HG02973 (cell line): ENCODE results near the gene BMPR2.
"Not testable (repeated sequence)": the region's sequence is repeated elsewhere in the genome, so short reads cannot be mapped to it uniquely, and the experiment has no call there.

Source experiments
- ATAC-seq: cut with Tn5 transposase; IDR thresholded peaks from one replicate; pipeline ENCODE4 v1.9.1; 2021; ENCODE audit warnings: moderate library complexity; ENCODE audit not compliant: unreplicated experiment

BMPR2 gene

GRCh38 chr2:202375609-202376408, at the start of gene BMPR2:
TSS of gene BMPR2 (plus strand) at chr2:202376327. CDS start at chr2:202377475, 1,148 bp downstream.
- ATAC-seq, result peak; percentile 52

DNA sequence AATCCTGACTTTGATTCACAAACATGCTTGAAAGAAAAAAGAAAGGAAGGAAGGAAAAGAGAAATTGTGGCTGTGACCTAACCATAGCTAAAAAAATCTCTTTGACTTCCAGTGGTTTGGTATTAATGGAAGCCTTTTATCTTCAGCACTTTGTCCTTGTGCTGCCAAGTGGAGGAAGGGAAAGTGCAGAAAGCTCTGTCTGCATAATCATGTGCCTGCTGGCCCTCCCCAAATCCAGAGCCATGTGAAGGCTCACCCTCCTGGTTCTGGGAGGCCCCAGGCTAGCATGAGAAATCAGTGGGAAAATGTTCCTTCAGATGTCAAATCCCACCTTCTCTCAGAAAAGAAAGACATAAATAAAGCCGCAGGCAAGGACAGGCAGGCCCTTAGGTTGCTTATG, 48.3 kb upstream of the BMPR2 start:
- ATAC-seq, result no peak

DNA sequence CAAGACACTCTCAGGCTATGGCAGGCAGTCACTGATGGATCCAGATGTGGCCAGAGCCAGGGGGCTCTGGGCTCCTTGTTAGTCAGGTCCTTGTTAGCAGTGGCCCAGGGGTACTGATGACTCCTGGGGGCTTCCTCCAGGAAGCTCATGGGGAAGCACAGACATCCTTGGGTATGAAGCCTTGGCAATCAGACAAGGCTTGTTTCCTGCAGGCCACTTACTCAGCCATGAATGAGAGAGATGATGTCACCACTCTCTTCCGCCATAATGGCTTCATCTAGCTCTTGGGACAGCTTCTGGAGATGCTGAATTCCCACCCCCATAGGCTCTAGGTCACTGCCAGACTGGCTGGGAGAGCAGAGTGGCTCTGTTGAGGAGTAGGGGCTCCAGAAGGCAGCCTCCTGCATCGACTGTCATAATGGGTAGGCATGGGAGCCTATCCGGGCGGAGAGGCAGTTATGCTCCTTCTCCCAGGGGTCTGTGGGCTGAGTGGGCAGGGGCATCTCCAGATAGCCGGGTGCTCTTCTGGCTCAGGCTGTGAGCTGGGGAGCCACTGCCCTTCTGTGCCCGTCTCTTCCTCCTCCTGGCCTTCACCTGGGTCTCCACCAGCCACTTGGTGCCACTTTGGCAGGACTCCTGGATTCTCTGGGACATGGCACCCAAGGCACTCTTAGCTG, 40.2 kb upstream of the BMPR2 start:
- no peak for ATAC-seq

- no peak for ATAC-seq
Observed at GRCh38 chr2:202337151-202337550, 39.0 kb upstream of the BMPR2 start.

- ATAC-seq, result no peak
Observed at GRCh38 chr2:202337706-202338346, 38.3 kb upstream of the BMPR2 start.

DNA sequence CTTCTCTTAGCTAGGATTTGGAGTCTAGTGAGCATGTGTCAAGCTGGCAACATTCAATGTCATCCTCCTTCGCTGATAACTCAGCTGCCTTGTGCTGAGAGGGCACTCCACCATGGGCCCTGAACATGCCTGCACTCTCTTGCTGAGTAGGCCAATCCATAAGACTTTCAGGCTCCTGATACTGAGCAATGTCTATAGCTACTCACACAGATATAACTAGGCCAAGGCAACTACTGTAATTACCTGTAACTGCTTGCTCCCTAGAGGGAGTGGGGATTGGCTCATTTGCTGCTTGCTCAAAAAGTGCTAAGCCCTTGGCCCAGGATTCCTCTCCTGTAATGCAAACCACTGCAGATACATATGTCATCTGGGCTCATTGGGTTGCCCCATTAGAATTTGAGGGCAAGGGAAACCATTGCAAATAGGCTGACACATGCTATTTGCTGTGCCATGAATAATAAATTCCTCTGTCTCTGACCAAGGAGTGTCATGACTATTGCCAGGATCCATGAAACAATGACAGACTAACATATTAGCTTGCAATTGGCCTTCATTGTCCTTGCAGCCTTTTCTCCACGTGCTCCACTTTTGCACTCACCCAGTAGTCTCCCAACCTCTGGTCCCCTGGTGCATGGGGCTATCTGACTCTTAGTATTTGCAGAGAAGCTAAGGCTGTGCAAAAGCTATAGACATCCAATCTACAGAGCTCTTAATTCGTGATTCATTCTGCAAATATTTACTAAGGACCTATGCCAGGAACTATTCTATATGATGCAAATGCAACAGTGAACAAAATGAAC, 36.9 kb upstream of the BMPR2 start:
- no peak for ATAC-seq

DNA sequence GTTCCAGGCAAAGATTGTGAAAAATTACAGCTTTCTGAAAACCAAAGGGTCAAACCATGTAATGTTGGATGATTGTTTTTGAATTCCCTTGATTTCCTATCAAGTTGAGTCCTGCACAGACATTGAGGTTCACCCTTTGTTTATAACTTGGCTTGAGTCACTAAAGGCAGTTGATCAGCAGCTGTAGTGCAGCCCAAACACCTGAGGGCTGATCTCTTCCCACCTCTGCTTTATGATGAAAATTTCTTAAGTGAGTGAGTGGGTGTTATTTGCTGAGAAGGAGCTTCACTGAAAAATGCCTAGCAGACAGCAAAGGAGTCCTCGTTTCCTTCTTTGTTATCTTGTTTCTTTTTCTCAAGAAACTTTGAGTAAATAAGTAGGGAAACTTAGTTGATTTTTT, 31.9 kb upstream of the BMPR2 start:
- ATAC-seq, result no peak

DNA sequence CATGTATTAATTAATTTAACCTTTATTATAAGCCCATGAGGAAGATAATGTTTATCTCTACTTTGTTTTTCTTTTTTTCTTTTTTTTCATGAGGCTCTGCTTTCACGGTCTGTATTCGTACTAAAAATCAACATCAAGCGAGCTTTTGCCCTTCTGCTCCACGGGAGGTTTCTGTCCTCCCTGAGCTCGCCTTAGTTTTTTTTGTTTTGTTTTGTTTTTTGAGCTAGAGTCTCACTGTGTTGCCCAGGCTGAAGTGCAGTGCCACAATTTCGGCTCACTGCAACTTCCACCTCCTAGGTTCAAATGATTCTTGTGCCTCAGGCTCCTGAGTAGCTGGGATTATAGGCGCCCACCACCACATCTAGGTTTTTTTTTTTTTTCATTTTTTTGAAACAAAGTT, 29.9 kb upstream of the BMPR2 start:
- no peak for ATAC-seq

DNA sequence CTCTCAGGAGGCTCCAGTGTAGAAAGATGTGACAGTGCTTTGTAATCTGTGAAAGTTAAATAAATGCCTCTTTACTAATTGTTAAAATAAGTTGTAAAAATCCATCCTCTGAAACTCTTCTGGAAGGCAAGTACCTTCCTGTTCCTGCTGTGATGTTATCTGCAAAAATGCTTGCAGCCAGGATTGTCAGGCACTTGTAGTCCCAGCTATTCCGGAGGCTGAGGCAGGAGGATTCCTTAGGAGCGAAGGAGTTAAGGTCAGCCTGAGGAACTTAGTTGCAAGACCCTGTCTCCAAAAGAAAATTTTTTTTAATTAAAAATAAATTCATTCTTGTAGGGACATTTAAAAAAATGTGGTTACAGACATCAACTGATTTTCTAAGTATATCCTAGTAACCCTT, 22.7 kb upstream of the BMPR2 start:
- ATAC-seq, result no peak

- no peak for ATAC-seq
Observed at GRCh38 chr2:202355993-202356505, 20.1 kb upstream of the BMPR2 start.

DNA sequence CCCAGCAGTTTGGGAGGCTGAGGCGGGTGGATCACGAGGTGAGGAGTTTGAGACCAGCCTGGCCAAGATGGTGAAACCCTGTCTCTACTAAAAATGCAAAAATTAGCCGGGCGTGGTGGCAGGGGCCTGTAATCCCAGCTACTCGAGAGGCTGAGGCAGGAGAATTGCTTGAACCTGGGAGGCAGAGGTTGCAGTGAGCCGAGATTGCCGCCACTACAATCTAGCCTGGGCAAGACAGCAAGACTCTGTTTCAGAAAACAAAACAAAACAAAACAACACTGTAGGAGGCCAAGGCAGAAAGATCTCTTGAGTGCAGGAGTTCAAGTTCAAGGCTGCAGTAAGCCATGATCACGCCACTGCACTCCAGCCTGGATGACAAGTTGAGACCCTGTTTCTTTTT, 17.2 kb upstream of the BMPR2 start:
- ATAC-seq, result not testable (repeated sequence)

- no peak for ATAC-seq
Observed at GRCh38 chr2:202360646-202361045, 15.5 kb upstream of the BMPR2 start.

DNA sequence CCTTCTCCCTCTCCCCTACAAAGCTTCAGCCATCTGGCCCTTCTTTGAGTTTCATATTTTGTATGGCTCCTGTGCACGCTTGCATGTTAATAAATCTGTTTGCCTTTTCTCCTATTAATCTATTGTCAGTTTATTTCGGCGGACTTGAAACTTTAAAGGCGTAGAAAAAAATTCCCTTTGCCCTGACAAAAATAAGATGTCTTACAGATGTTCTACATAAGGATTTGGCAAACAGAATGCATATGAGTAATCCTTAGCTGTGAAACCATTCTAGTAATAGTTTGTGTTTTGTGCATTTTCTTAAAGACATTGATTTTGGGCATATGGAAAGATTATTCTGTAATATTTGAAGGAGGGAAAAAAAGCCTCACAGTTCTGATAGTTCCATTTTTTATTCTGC, 15.0 kb upstream of the BMPR2 start:
- no peak for ATAC-seq

GRCh38 chr2:202373490-202373889, 2.6 kb upstream of the BMPR2 start:
- no peak for ATAC-seq

GRCh38 chr2:202374383-202374782, 1.7 kb upstream of the BMPR2 start:
- not testable (repeated sequence) for ATAC-seq

GRCh38 chr2:202375033-202375608, 1.0 kb upstream of the BMPR2 start:
- no peak for ATAC-seq

GRCh38 chr2:202376460-202377206, 506 bp downstream of the BMPR2 start:
- peak; percentile 19 for ATAC-seq

- no peak for ATAC-seq
Observed at GRCh38 chr2:202377207-202377761, 1.2 kb downstream of the BMPR2 start.

DNA sequence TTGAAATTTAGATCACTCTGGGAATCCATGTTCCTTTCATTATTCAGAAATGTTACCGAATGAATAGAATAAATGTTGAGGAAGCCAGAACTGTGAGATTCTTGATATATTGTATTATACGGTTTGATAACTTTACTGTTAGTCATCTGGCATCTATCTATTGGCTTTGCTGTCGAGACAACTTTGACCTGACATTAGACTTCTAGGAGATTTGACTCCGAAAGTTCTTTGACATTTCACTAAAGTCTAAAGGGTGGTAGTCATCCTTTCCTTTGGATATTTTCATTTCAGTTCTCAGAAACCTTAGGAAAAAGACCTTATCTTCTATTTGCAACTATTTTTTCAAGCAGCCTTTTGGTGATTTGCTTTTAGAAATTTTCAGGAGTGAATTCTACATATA, 1.9 kb downstream of the BMPR2 start:
- ATAC-seq, result no peak
